ENCODE measurements around the gene UBE2L6.
A peak's percentile ranks its signal among the peaks of the same experiment; 100 is the strongest.
"Not testable (repeated sequence)": the region's sequence is repeated elsewhere in the genome, so short reads cannot be mapped to it uniquely, and the experiment has no call there.

UBE2L6 gene

DNA sequence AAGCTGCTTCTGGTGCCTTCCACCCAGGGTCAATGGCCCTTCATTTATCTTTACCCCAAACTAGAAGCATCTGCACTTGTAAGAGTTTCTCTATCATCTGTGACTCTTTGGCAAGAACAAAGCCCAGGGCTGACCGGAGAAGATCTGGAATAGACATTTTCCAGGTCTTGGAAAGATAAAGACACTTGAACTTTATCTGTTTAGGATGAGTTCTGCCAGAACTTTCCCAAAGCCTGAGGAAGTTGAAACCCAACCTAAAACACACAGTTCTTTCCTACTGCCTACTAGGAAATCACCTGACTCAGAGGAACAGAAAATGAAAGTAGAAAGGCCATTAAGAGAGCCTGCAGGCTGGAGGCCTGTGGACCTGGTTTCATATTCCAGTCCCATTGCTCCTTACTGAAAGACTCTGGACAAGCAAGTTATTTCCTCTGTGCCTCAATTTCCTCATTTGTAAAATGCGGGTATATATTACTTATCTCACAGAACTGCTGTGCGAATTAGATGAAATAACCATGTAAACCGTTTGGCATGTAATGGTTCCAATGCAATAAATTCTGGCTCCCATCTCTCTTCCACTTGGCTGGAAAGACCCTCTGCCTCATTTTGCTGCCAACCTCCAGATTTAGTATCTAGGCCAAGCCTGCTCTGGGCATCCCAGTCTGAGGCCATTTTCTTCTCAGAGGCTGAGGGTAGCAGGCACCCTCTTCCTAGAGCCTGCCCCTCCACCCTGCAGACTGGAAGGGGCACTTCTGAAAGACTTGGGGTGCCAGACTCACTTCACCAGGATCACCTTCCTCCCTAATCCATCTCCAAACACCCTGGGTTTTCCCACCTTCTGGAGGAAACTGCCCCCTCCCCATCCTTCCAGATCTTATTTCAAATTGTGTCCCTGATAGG is 1.2 kb downstream of the UBE2L6 start:
- peak; percentile 93 for DNase-seq

DNA sequence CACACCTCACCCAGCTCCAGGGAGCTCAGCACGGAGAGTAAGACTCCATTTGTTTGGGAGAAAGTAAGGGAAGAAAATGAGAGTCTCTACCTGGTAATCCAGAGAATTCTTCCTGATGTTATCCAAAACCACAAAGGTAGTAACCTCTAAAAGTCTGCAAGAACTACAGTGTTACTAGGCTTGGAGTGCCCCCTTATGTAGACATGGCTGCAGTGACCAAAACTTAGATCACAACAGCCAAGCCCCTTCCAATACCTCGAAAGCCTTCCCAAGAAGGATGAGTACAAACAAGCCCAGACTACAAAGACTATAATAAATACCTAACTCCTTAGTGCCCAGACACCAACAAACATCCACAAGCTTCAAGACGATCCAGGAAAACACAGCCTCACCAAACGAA is 4.9 kb downstream of the UBE2L6 start:
- DNase-seq, result no peak

DNA sequence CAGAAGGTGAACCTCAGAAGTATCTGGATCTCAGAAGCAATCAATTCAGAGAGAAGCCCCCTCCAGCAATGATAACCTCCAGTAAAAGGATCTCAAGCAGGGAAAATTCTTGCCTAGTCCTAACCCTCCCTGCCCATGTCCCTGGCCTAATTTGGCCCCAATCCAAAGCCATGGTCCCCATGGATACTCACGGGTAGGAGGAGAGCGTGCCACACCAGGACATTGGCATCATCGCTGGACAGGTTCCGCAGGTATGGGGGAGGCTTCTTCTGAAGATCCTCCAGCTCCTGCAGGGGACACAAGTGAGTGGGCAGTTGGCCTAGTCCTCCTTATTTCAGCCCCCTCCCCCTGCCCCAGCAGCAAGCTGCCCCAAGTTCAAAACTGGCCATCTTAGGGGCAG is 7.3 kb downstream of the UBE2L6 start:
- DNase-seq, result no peak

DNA sequence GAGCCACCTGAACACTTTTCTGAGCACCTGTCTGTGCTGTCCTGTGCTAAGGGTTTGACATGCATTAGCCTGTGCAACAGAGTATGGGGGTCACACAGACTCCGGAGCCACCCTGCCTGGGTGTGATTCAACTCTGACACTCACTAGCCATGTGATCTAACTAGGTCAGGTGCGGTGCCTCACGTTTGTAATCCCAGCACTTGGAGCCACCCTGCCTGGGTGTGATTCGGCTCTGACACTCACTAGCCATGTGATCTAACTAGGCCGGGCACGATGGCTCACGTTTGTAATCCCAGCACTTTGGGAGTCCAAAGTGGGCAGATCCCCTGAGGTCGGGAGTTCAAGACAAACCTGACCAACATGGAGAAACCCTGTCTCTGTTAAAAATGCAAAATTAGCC is 11.4 kb downstream of the UBE2L6 start:
- DNase-seq, result no peak

DNA sequence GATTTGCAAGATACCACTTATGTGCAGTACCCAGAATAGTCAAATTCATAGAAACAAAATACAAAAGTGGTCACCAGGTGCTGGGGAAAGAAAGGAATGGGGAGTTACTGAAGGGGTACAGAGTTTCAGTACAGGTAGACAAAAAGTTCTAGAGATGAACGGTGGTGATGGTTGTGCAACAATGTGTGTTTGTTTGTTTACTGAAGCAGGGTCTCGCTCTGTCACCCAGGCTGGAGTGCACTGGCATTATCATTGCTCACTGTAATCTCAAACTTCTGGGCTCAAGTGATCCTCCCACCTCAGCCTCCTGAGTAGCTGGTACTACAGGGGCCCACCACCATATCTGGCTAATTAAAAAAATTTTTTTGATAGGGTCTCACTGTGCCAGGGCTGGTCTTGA is 12.1 kb downstream of the UBE2L6 start:
- DNase-seq, result no peak

DNA sequence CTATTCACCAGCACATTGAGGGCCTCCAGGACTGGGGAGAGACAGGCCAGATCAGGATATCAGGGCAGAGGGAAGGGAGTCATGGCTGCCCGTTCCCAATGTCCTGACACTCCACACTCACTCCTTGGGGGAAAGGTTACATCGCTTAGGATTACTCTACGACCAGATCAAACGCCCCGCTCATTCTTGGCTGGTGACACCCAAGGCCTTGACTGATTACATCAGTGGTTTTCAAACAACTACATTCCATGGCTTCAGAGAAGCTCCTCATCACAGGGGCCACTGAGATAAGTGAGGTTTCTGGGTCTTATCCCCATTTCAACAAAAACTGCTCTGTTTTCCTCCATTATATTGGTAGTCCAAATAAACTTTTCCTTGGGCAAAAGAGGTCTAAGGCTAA is 15.0 kb downstream of the UBE2L6 start:
- no peak for DNase-seq

DNA sequence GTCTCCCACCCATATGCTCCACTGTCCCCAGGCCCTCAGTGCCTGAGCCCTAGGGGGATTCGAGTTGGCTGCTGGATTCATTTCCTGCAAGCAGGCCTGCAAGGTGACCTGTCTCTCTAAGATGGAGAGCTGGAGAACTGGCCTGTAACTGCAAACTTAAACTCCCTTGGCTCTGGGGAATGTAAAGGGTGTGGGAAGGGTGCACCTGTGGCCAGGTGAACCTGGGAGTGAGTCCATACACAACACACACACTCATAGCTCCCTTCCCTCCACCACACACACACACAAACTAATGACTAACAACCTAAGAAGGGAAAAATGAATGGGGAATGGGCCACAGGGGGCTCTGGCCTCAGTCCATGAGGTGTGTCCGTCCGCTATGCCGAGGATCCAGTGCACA is 15.5 kb downstream of the UBE2L6 start:
- DNase-seq, result no peak

DNA sequence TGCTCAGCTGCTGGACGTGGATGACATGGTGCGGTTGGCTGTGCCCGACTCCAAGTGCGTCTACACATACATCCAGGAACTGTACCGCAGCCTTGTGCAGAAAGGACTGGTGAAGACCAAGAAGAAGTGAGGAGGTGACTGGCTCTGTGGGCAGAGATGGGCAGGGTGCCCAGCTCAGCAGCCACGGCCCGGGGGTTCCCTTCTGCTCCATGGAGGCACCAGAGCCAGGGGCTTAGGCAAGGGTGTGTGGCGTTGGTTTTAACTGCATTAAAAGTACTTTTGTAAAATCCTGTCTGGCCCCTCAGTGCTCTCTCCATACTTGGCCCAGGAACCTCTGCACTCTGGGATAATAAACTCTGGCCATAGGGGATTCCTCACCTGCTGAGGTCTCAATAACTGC is 17.5 kb downstream of the UBE2L6 start:
- DNase-seq, result no peak

DNA sequence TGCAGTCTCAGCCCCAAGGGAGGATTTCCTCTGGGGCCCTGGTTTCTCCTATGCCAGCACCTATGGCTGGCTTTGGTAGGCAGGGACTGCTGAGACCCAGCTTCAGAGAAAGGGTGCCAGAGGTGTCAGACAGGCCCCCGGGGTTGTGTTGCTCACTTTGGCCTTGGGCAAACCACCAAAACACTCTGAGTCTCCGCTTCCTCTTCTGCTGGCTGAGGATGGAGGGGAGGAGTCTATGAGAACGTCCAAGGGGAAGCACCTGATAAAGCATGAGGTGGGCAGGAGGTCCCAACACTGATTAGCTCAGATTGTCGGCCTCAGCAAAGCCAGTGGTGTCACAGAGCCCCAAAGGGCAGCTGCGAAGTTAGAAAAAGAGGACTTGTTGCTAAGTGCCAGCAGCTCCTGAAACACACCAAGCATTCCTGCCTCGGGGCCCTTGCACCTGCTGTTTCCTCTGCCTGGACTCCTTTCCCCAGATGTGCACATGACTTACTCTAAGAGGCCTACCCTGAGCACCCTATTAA is 19.6 kb downstream of the UBE2L6 start:
- DNase-seq, result no peak

DNA sequence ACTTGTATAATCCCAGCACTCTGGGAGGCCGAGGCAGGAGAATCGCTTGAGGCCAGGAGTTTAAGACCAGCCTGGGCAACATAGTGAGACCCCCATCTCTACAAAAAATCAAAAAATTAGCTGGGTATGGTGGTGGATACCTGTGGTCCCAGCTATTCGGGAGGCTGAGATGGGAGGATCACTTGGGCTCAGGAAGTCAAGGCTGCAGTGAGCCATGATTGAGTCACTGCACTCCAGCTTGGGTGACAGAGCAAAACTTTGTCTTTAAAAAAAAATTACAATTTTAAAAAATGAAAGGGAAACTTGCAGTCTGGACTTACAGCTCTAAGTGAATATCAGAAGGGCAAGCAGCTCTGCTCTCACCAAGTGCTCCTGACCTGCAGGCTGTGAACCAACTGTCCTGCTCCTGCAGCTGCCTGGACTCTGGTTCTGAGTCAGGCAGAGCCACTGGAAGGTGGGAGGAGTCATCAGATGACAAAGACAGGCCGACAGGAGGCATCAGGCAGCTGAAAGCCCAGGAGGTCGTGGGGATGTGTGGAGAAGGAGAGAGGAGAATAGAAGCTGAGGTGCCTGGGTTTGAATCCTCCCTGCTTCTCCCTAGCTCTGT is 20.5 kb downstream of the UBE2L6 start:
- DNase-seq, result peak; percentile 18

DNA sequence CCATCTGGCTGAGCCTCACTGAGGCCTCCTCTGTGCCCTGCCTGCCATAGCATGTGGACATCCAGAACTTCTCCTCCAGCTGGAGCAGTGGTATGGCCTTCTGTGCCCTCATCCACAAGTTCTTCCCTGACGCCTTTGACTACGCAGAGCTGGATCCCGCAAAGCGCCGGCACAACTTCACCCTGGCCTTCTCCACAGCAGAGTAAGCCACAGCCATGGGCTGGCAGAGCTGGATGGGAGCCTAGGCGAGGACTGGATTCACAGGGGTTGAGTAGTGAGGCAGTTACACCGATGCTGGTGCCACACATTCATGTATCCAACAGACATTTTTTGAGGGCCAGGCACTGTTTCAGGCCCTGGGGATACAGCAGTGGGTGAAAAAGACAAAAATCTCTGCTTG is 21.0 kb downstream of the UBE2L6 start:
- no peak for DNase-seq

DNA sequence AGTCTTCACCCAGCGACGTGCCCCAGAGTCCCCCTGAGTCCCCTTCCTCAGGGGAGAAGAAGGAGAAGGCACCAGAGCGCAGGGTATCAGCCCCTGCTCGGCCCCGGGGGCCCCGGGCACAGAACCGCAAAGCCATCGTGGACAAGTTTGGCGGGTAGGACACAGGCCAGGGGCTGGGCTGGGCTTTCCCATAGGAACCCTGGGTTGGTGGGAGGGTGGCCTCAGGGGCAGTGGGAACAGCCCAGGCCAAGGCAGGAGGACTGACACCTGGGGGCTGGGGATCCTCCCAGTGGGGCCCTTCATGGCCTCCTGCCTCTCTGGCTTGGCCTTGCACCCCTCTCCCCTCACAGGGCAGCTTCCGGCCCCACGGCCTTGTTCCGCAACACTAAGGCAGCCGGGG is 21.6 kb downstream of the UBE2L6 start:
- DNase-seq, result no peak

DNA sequence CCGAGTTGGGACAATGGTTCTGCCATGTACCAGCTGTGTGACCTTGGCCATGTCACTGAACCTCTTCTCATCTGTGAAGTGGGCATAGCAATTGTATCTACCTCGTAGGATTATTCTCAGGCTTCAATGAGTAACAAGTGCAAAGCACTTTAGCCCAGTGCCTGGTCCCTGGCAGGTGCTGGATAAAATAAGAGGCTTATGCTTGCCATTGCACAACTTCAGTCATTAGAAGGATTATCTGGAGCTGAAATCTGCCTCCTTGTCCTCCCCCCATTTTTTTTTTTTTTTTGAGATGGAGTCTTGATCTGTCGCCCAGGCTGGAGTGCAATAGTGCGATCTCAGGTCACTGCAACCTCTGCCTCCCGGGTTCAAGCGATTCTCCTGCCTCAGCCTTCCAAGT is 22.9 kb downstream of the UBE2L6 start:
- DNase-seq, result no peak

DNA sequence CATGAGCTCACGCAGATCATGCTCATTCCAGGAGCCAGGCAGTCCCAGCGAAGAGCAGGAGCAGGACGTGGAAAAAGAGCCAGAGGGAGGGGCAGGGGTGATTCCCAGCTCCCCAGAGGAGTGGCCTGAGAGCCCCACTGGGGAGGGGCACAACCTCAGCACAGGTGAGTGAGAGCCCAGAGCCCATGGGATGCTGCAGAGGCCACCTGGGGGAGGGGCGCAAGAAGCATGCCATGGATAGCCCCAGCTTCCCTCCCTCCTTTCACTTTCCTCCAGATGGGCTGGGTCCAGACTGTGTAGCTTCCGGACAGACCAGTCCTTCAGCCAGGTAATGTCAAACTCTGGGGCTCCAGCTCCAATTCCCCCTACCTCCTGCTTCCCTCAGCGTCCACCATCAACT is 23.9 kb downstream of the UBE2L6 start:
- DNase-seq, result no peak

DNA sequence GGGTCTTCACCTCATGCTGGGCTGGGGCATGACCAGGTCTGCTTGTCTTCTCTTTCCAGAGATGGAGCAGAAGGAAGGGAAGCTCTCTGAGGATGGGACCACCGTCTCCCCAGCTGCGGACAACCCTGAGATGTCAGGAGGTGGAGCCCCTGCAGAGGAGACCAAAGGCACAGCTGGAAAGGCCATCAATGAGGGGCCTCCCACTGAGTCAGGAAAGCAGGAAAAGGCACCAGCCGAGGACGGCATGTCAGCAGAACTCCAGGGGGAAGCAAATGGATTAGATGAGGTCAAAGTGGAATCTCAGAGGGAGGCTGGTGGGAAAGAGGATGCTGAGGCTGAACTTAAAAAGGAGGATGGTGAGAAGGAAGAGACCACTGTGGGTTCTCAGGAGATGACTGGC is 24.9 kb downstream of the UBE2L6 start:
- no peak for DNase-seq

DNA sequence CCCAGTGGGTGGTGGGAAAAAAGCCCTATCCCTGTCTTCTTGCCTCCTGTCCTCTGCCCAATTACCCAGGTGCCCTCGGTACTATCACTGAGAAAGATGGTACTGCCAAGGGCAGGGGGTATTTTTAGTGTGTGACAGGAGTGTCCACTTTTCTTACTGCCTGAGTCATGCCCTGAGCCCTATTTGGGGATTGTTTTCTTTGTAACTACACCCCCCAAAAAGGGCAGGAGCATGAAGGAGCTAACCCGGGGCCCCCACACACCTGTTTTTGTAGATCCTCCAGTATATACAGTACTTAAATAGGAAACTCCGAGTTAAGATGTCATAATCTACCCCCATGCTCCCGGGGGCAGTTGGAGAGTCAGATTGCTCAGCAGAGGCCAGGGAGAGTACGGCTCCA is 26.3 kb downstream of the UBE2L6 start:
- no peak for DNase-seq

DNA sequence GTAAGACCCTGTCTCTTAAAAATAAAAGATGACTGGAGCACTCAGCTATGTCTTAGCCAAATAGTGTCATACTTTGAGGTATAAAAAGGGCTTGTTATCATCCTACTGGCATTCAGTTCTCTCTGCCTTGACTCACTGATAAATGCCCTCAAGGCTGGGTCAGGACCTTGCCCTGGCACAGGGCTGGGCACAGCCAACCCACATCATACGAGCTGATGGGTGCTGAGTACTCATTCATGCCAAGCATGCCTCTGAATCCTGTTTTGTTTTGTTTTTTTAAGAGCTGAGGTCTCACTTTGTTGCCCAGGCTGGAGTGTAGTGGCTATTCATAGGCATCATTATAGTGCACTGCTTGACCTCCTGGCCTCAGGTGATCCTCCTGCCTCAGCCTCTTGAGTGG is 28.1 kb downstream of the UBE2L6 start:
- DNase-seq, result no peak

DNA sequence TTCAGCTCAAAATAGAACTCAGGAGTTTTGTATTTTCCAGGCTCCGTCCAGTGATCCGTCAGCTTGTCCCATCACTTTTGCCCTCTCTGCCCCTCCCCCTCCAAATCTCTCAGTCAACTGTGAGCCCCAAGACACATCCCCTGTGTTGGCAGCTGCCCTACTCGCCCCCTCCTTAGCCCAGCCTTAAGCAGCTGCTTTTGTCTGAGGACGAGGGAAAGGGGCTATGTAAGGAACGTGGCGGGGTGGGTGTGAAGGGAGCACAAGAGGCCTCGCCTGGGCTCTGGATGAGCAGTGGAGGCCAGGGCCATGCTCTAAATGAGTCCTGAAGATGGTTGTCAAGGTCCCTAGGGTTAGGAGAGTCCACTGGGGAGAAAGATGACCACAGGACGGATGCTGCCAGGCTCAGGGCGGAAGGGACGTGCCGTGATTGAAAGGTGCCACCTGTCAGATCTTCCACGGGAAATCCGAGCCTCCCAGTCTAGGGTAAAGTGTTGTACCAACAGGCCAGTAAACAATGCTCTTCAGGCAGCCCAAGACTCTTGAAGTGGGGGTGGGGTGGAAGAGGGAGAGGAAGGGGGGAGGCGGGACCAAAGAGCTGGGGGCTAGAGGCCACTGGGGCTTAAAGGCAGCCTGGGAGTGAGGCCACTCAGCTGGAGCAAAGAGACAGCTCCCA is 30.4 kb downstream of the UBE2L6 start, which contains the start of gene SMTNL1:
TSS of gene SMTNL1 (plus strand) at position 649 of the 673 bp plus-strand sequence. CDS start 5,048 bp downstream, outside the sequence.
- DNase-seq, result no peak

DNA sequence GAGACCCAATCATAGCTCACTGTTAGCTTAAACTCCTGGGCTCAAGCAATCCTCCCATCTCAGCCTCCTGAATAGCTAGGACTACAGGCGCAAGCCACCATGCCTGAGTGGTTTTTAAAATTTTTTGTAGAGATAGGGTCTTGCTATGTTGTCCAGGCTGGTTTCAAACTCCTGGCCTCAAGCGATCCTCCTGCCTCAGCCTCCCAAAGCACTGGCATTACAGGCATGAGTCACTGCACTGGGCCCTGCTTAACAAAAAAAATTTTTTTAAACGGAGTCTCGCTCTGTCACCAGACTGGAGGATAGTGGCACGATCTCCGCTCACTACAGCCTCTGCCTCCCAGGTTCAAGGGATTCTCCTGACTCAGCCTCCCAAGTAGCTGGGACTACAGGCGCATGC is 33.0 kb downstream of the UBE2L6 start:
- DNase-seq, result not testable (repeated sequence)

DNA sequence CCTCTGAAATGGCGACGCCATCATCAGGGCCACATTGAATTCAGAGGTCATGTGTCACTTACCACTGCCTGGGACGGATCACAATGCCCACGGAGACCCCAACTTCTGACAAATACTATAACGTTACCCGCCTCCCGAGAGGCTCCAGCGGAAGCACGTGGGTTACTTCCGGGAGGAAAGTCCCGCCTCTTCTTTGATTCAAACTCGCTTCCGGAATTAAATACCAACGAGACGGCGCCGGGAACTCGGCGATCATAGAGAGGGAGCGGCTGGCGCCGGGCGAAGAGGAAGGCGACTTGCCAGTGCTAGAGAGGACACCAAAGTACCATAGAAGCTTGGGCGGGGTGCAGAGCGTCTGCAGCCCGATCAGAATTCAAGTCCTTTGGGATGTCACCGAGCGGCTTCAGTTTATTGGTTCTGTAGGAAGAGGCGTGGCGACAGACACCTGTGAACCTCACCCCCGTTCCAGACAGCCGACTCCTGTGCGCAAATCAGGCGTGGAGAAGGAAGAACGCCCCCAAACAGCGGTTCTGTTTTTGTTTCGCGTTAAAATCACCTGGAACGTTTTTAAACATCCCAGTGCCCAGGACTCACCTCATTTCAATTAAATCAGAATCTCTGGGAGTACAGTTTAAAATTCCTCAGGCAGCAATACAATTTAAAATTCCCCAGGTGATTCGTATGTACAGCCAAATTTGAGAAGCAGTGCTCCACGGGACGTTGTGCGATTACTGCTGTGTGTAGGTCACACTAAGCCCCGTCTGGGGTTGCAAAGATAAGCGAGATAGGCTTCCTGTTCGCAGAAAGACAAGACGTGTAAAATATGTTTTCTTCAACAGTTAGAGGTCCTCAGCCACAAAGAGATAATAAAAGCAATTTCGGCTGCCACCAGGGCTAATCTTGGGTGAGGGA is 36.6 kb downstream of the UBE2L6 start, which contains the start of gene TIMM10:
TSS of gene TIMM10 (minus strand) at position 159 of the 912 bp plus-strand sequence. CDS start 565 bp downstream, outside the sequence.
- DNase-seq, result peak; percentile 99

DNA sequence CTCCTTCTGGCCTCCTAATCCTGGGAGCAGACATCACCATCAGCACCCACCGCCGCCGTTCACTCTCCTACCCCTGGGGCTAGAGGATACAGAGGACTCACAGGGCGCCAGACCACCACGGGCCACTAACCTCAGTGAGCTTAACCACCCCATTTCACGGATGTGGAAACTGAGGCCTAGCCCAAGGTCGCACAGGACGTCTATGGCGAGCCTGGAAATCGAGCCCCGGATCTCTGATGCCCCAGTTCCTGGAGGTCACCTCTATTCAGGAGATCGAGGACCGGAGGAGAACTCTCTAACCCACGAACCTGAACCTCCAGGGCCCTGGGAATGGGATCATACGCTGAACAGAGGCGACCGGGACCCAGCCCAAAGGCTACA is 37.3 kb downstream of the UBE2L6 start:
- DNase-seq, result no peak

DNA sequence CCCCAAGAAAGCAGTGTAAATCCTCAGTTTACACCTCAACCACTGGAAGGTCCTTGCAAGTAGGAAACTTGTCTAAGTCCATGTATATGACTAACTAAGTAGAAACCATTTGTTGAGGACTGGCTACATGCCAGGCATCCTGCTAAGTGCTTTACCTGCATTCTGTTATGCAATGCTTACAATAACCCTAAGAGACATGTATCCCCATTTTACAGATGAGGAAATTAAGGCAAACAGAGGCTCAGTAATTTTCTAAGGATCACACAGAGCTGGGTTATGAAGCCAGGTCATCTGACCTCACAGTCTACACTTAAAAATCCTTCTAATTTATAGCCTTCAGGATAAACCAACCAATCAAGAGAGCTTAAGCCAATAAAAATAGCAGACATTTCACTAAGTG is 38.5 kb downstream of the UBE2L6 start:
- no peak for DNase-seq
